ENCODE data around the gene ZC3H7A. TPM values are rescaled to one million over a fixed set of nuclear protein-coding genes. Genes with fewer than 3 reads are reported as not detected.

The ZC3H7A gene
- total and polyA plus RNA-seq, 2 of the 8 experiments (the other 6 are each of a cell fraction or from before 2014, with no cell fraction given), result 32.0 to 55.9 TPM

- Histone ChIP-seq H3K36me3 (ENCODE audit: control insufficient read depth in 2 of 4, insufficient read depth in 4 of 4, low read length in 3 of 4) (no peaks in the 10 kb centered on the region; a peak in 1 of 8 replicates), H3K4me2 (ENCODE audit: insufficient read depth in 1 of 2, low read depth in 2 of 2, low read length in 2 of 2) (no peak overlapping the region), H3K79me2 (ENCODE audit: control insufficient read depth in 1 of 2, insufficient read depth in 2 of 2, low read length in 2 of 2) (peaks cover 0 to 21% of the 10 kb centered on the region in 2 experiments; a peak in 2 of 4 replicates), H2BK12ac (ENCODE audit: low read depth, low read length) (no peak overlapping the region), H4K91ac (replicated peaks; ENCODE audit: insufficient read length, low read length) (no peak overlapping the region), H2AK5ac (ENCODE audit: low read depth, low read length) (no peak overlapping the region), H3K27ac (ENCODE audit: low read depth, low read length) (no peak overlapping the region), H2BK120ac (replicated peaks; ENCODE audit: low read depth, low read length) (no peak overlapping the region), H3K23me2 (ENCODE audit: low read depth, low read length) (peaks cover 2% of the 10 kb centered on the region), H2AFZ (ENCODE audit: low read length) (no peak overlapping the region), H3K4ac (replicated peaks; ENCODE audit: insufficient read length, low read depth, low read length) (no peak overlapping the region), H3K18ac (ENCODE audit: extremely low read depth, low read length) (no peak overlapping the region), H3K27me3 (replicated peaks in 1 of 4; ENCODE audit: control insufficient read depth in 3 of 4, extremely low read depth in 1 of 4, insufficient read depth in 3 of 4, low read length in 3 of 4) (no peaks in the 10 kb centered on the region), H3K9ac (replicated peaks in 1 of 4; ENCODE audit: extremely low read depth in 1 of 4, low read depth in 3 of 4, low read length in 3 of 4) (no peak overlapping the region), H4K20me1 (replicated peaks in 1 of 2; ENCODE audit: control insufficient read depth in 1 of 2, insufficient read depth in 2 of 2, low read length in 2 of 2) (no peaks in the 10 kb centered on the region), H3K14ac (ENCODE audit: insufficient read length) (no peak overlapping the region), H3K23ac (ENCODE audit: insufficient read length) (no peak overlapping the region), H2BK15ac (ENCODE audit: low read length) (no peak overlapping the region), H4K8ac (ENCODE audit: extremely low read depth, insufficient read depth, low read length) (no peak overlapping the region), H3K4me1 (replicated peaks in 1 of 4; ENCODE audit: control insufficient read depth in 3 of 4, insufficient read depth in 4 of 4, low read length in 3 of 4) (peaks cover 2 to 6% (median 3%) of the 10 kb centered on the region in 4 experiments; a peak in 2 of 7 replicates), H2BK5ac (ENCODE audit: low read depth, low read length) (no peak overlapping the region), H2BK20ac (ENCODE audit: low read length) (no peak overlapping the region), H3K4me3 (ENCODE audit: extremely low read depth in 1 of 4, insufficient read depth in 2 of 4, low read depth in 3 of 4, low read length in 4 of 4) (no peak overlapping the region), H3K9me3 (ENCODE audit: insufficient read depth in 2 of 2, low read depth in 1 of 2, low read length in 1 of 2) (no peaks in the 10 kb centered on the region), H3K79me1 (ENCODE audit: low read depth, low read length) (no peaks in the 10 kb centered on the region; the same call in 1 of the 2 replicates), H4K5ac (ENCODE audit: insufficient read length, low read depth, low read length) (no peak overlapping the region), H3K56ac (replicated peaks; ENCODE audit: insufficient read length, low read depth, low read length) (no peak overlapping the region)
- ChIA-PET POLR2A (ENCODE audit: partially characterized antibody) (interaction anchor here (0.8 to 1.5 kb wide), 3 partner anchors 54 to 107 kb away, joined by 3 read pairs; partner anchors contain the start of gene ZC3H7A), CTCF (ENCODE audit: partially characterized antibody) (interaction anchor here (0.7 to 1.2 kb wide), 2 partner anchors 13 to 54 kb away, joined by 3 read pairs; partner anchors contain the start of gene ZC3H7A)
- FAIRE-seq (no peak), DNase-seq (ENCODE audit: low read depth in 1 of 2, low spot score in 2 of 2) (no peak)
- WGBS, 2 experiments (ENCODE audit: extremely low coverage in 1 of 2, insufficient coverage in 1 of 2, insufficient read length in 1 of 2, insufficient replicate concordance in 2 of 2, low coverage in 1 of 2, low lambda C conversion rate in 2 of 2, missing lambda C conversion rate in 1 of 2), result 85% methylated on average over 5 of the region's 5 CpGs; no CpG with 5 or more reads in 1 of the 2 experiments
- TF ChIP-seq FOSL1 (IDR thresholded peaks at IDR 0.05; ENCODE audit: insufficient read depth, low read depth, low read length) (no peak), ATF2 (IDR thresholded peaks at IDR 0.05; ENCODE audit: low read length) (no peak), SRF (IDR thresholded peaks at IDR 0.05; ENCODE audit: low read depth, low read length) (no peak), CHD2 (IDR thresholded peaks at IDR 0.05; ENCODE audit: low read length) (no peak), JUN (IDR thresholded peaks at IDR 0.05; ENCODE audit: low read depth, low read length) (no peak), YY1 (IDR thresholded peaks at IDR 0.05; ENCODE audit: low read depth, low read length) (no peak), CHD1 (IDR thresholded peaks at IDR 0.05; ENCODE audit: low read depth, low read length) (no peak), EP300 (IDR thresholded peaks at IDR 0.05; ENCODE audit: borderline replicate concordance in 1 of 2, low read depth in 2 of 2, low read length in 2 of 2) (no peak), JUND (IDR thresholded peaks at IDR 0.05; ENCODE audit: low read length) (no peak), RFX5 (IDR thresholded peaks at IDR 0.05; ENCODE audit: borderline replicate concordance, low read depth, low read length) (no peak), TAF1 (IDR thresholded peaks at IDR 0.05; ENCODE audit: low read depth, low read length) (no peak), POLR2A (IDR thresholded peaks at IDR 0.05; ENCODE audit: control extremely low read depth in 1 of 2, low read depth in 2 of 2, low read length in 2 of 2) (no peak), NRF1 (IDR thresholded peaks at IDR 0.05; ENCODE audit: low read depth, low read length) (no peak)
Measured at GRCh38 chr16:11744075-11744470, 53.0 kb downstream of the ZC3H7A start.
